Neuronal stem cell (in vitro differentiated cells): ENCODE results near the gene ITSN2.

Experiments
- DNase-seq: peaks from one replicate; pipeline ENCODE4 v3.0.0-alpha.2; 2013; ENCODE audit warnings: low spot score
- H2AFZ ChIP-seq: one replicate; pipeline ENCODE4 v1.6.1; 2013; ENCODE audit warnings: mild to moderate bottlenecking, low read length, inconsistent platforms
- H2AK5ac ChIP-seq: 2 replicates; pipeline ENCODE4 v1.6.1; 2013; ENCODE audit warnings: low read depth, mild to moderate bottlenecking, inconsistent platforms, low read length, moderate library complexity, mixed read lengths
- H2BK120ac ChIP-seq: 2 replicates; pipeline ENCODE4 v1.6.1; 2013; ENCODE audit warnings: low read depth, mild to moderate bottlenecking, inconsistent platforms, low read length, moderate library complexity, mixed read lengths
- H2BK12ac ChIP-seq: one replicate; pipeline ENCODE4 v1.6.1; 2013; ENCODE audit warnings: low read length, inconsistent platforms
- H2BK15ac ChIP-seq: 2 replicates; pipeline ENCODE4 v1.6.1; 2013; ENCODE audit warnings: mild to moderate bottlenecking, low read length, inconsistent platforms, mixed read lengths
- H2BK5ac ChIP-seq: one replicate; pipeline ENCODE4 v1.6.1; 2013; ENCODE audit warnings: inconsistent platforms, mild to moderate bottlenecking, low read length, moderate library complexity
- H3K14ac ChIP-seq: one replicate; pipeline ENCODE4 v1.6.1; 2013; ENCODE audit warnings: low read length, inconsistent platforms
- H3K18ac ChIP-seq: 2 replicates; pipeline ENCODE4 v1.6.1; 2013; ENCODE audit warnings: low read length, inconsistent platforms
- H3K23ac ChIP-seq: 2 replicates; pipeline ENCODE4 v1.6.1; 2013; ENCODE audit warnings: low read depth, mild to moderate bottlenecking, mixed read lengths, low read length, inconsistent platforms; ENCODE audit not compliant: poor library complexity
- H3K27ac ChIP-seq: replicated peaks from 3 replicates; pipeline ENCODE4 v1.5.1; 2013; ENCODE audit warnings: low read length, inconsistent platforms
- H3K27me3 ChIP-seq, 3 experiments: 2 replicates each; pipeline ENCODE4 v1.6.1; 2013; ENCODE audit warnings: low read length in 3 of 3, mild to moderate bottlenecking in 2 of 3, inconsistent platforms in 1 of 3, low read depth in 1 of 3, mixed read lengths in 1 of 3, moderate library complexity in 1 of 3; ENCODE audit not compliant: control insufficient read depth in 3 of 3, insufficient read depth in 3 of 3
- H3K36me3 ChIP-seq, 2 donors: replicated peaks in 1 of 2; 2 replicates each; pipeline ENCODE4 v1.6.1; 2013; ENCODE audit warnings: low read length in 2 of 2; ENCODE audit not compliant: control insufficient read depth in 2 of 2, insufficient read depth in 2 of 2
- H3K4ac ChIP-seq: 2 replicates; pipeline ENCODE4 v1.6.1; 2013; ENCODE audit warnings: inconsistent platforms, mild to moderate bottlenecking, low read length, moderate library complexity
- H3K4me1 ChIP-seq, 2 donors: 1 replicate in 1 of 2; 2 replicates in 1 of 2; pipeline ENCODE4 v1.6.1; 2013; ENCODE audit warnings: low read length in 2 of 2, low read depth in 1 of 2; ENCODE audit not compliant: control insufficient read depth in 2 of 2, insufficient read depth in 1 of 2
- H3K4me2 ChIP-seq: one replicate; pipeline ENCODE4 v1.6.1; 2013; ENCODE audit warnings: mild to moderate bottlenecking, low read length, inconsistent platforms; ENCODE audit not compliant: insufficient read depth, poor library complexity, severe bottlenecking
- H3K4me3 ChIP-seq, 2 donors: 2 replicates each; pipeline ENCODE4 v1.5.1; 2013; ENCODE audit warnings: low read length in 2 of 2, mild to moderate bottlenecking in 2 of 2, inconsistent platforms in 1 of 2, moderate library complexity in 1 of 2
- H3K79me1 ChIP-seq: one replicate; pipeline ENCODE4 v1.6.1; 2013; ENCODE audit warnings: low read depth, mild to moderate bottlenecking, inconsistent platforms, low read length, moderate library complexity
- H3K9ac ChIP-seq: one replicate; pipeline ENCODE4 v1.6.1; 2013; ENCODE audit warnings: mild to moderate bottlenecking, low read depth, low read length, inconsistent platforms; ENCODE audit not compliant: poor library complexity
- H3K9me3 ChIP-seq, 2 donors: replicated peaks in 1 of 2; 2 replicates each; pipeline versions ENCODE3 to v1.6.1; 2013; ENCODE audit warnings: low read length in 2 of 2, mild to moderate bottlenecking in 2 of 2, inconsistent platforms in 1 of 2, low read depth in 1 of 2, mixed read lengths in 1 of 2, moderate library complexity in 1 of 2; ENCODE audit not compliant: control insufficient read depth in 2 of 2, insufficient read depth in 1 of 2
- H4K8ac ChIP-seq: one replicate; pipeline ENCODE4 v1.6.1; 2013; ENCODE audit warnings: low read depth, mild to moderate bottlenecking, inconsistent platforms, low read length, moderate library complexity
- H4K91ac ChIP-seq: one replicate; pipeline ENCODE4 v1.6.1; 2013; ENCODE audit warnings: low read length, low read depth, mild to moderate bottlenecking, inconsistent platforms; ENCODE audit not compliant: poor library complexity
- WGBS, 2 donors: extraction: QIAGEN DNeasy Blood & Tissue Kit; methylation state at CpG; one replicate each; pipeline ENCODE4 v1.1.7; 2013; ENCODE audit warnings: missing lambda C conversion rate in 2 of 2, mixed read lengths in 1 of 2; ENCODE audit not compliant: insufficient read length in 2 of 2, insufficient replicate concordance in 1 of 2; ENCODE audit errors: extremely low coverage in 2 of 2; 5-methylcytosine and 5-hydroxymethylcytosine counted together

The ITSN2 gene

GRCh38 chr2:24329700-24330099 lies 30.6 kb downstream of the ITSN2 start:
- Histone ChIP-seq H3K9ac (no peak overlapping the region), H2BK5ac (no peak overlapping the region), H3K23ac (no peak overlapping the region), H3K27ac (no peak overlapping the region), H3K36me3 (no peaks in the 10 kb centered on the region), H3K14ac (no peak overlapping the region), H3K79me1 (no peaks in the 10 kb centered on the region), H3K4me3 (no peak overlapping the region), H4K91ac (no peak overlapping the region), H2BK12ac (no peak overlapping the region), H3K18ac (no peak overlapping the region), H4K8ac (no peak overlapping the region), H2AK5ac (no peak overlapping the region), H2BK120ac (no peak overlapping the region), H3K27me3 (no peaks in the 10 kb centered on the region), H3K4me1 (peaks cover 0 to 6% of the 10 kb centered on the region in 2 donors), H3K9me3 (no peaks in the 10 kb centered on the region), H2BK15ac (no peak overlapping the region), H3K4ac (no peak overlapping the region), H2AFZ (no peak overlapping the region), H3K4me2 (no peak overlapping the region)
- no CpG with 5 or more reads among the region's 2 CpGs for WGBS, 2 donors
- no peak for DNase-seq

DNA sequence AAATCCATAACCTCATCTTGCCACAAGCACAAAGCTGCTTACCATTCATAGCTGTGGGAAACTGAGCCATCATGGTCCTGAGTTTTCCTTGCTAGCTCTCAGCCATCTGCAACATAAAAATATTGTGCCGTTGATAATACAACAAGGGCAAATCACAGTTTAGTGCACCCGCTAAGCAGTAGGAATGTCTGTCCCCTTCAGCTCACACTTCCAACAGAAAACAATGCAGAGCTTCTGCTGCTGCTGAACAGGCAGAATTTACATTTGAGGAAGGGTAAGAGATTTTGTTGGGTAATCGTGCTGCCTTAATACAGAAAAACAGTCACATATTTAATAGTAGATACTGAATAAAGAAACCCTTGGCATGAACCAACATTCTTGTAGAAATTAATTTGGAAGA lies 32.3 kb downstream of the ITSN2 start:
- no peak overlapping the region for H2AK5ac ChIP-seq

GRCh38 chr2:24317491-24317920 lies 42.8 kb downstream of the ITSN2 start:
- Histone ChIP-seq H3K27me3 (no peaks in the 10 kb centered on the region), H3K9ac (no peak overlapping the region), H2AFZ (no peak overlapping the region), H3K27ac (no peak overlapping the region), H4K91ac (no peak overlapping the region), H3K36me3 (no peaks in the 10 kb centered on the region), H3K4ac (no peak overlapping the region), H2BK120ac (no peak overlapping the region), H3K23ac (no peak overlapping the region), H3K4me2 (no peak overlapping the region), H3K79me1 (no peaks in the 10 kb centered on the region), H3K9me3 (peaks cover 2 to 8% of the 10 kb centered on the region in 2 donors), H2AK5ac (no peak overlapping the region), H3K18ac (no peak overlapping the region), H2BK12ac (no peak overlapping the region), H4K8ac (no peak overlapping the region), H2BK15ac (no peak overlapping the region), H2BK5ac (no peak overlapping the region), H3K14ac (no peak overlapping the region), H3K4me3 (no peak overlapping the region), H3K4me1 (no peaks in the 10 kb centered on the region)
- DNase-seq = no peak

More for the DNA sequence above, 32.3 kb downstream of the ITSN2 start:
- Histone ChIP-seq H2BK5ac (no peak overlapping the region), H4K8ac (no peak overlapping the region), H3K9ac (no peak overlapping the region), H2BK12ac (no peak overlapping the region), H3K14ac (no peak overlapping the region), H2BK15ac (no peak overlapping the region), H3K36me3 (no peaks in the 10 kb centered on the region), H3K23ac (no peak overlapping the region), H2BK120ac (no peak overlapping the region), H4K91ac (no peak overlapping the region), H3K4me2 (no peak overlapping the region), H3K79me1 (no peaks in the 10 kb centered on the region), H3K9me3 (no peaks in the 10 kb centered on the region), H3K4me1 (peaks cover 0 to 6% of the 10 kb centered on the region in 2 donors), H3K27me3 (no peaks in the 10 kb centered on the region), H2AFZ (peak overlapping the region; percentile 31), H3K27ac (no peak overlapping the region), H3K18ac (no peak overlapping the region), H3K4me3 (no peak overlapping the region), H3K4ac (no peak overlapping the region)
- DNase-seq = no peak
- no CpG with 5 or more reads among the region's 3 CpGs for WGBS, 2 donors

GRCh38 chr2:24315669-24316068 lies 44.7 kb downstream of the ITSN2 start:
- no peaks in the 10 kb centered on the region for H3K4me1 ChIP-seq
- H3K23ac ChIP-seq = no peak overlapping the region
- no peak overlapping the region for H3K4me3 ChIP-seq
- no peak overlapping the region for H2BK5ac ChIP-seq
- H3K36me3 ChIP-seq = peaks cover 0 to 2% of the 10 kb centered on the region in 2 donors
- H3K27ac ChIP-seq = no peak overlapping the region
- H2BK12ac ChIP-seq = no peak overlapping the region
- H2BK120ac ChIP-seq = no peak overlapping the region
- no peak overlapping the region for H4K8ac ChIP-seq
- DNase-seq = no peak
- H2BK15ac ChIP-seq = no peak overlapping the region
- no peak overlapping the region for H2AFZ ChIP-seq
- H3K18ac ChIP-seq = no peak overlapping the region
- no peaks in the 10 kb centered on the region for H3K79me1 ChIP-seq
- H3K14ac ChIP-seq = no peak overlapping the region
- no peak overlapping the region for H3K4ac ChIP-seq
- no peak overlapping the region for H2AK5ac ChIP-seq
- no peaks in the 10 kb centered on the region for H3K27me3 ChIP-seq
- no CpG with 5 or more reads among the region's 3 CpGs for whole genome bisulfite sequencing, 2 donors
- H4K91ac ChIP-seq = no peak overlapping the region
- H3K4me2 ChIP-seq = no peak overlapping the region
- H3K9ac ChIP-seq = no peak overlapping the region
- peaks cover 2 to 8% of the 10 kb centered on the region in 2 donors for H3K9me3 ChIP-seq
